Progenitor cell of endocrine pancreas (in vitro differentiated cells): ENCODE measurements around the gene CD44. TPM values are rescaled to one million over a fixed set of nuclear protein-coding genes. Genes with fewer than 3 reads are reported as not detected.

Source experiments
- DNase-seq: peaks from one replicate; pipeline ENCODE4 v3.0.0; 2021; ENCODE audit warnings: low spot score; ENCODE audit not compliant: unreplicated experiment
- H3K27ac Mint-ChIP-seq: 2 replicates; pipeline ENCODE4 v1.8.0; 2021; ENCODE audit warnings: mild to moderate bottlenecking, moderate library complexity, mixed read lengths
- H3K27me3 Mint-ChIP-seq: 2 replicates; pipeline ENCODE4 v1.8.0; 2021; ENCODE audit warnings: mixed read lengths
- H3K36me3 Mint-ChIP-seq: 2 replicates; pipeline ENCODE4 v1.8.0; 2022; ENCODE audit warnings: mixed read lengths; ENCODE audit not compliant: insufficient read depth
- H3K4me1 Mint-ChIP-seq: 2 replicates; pipeline ENCODE4 v1.8.0; 2021; ENCODE audit warnings: low read depth, mixed read lengths
- H3K4me3 Mint-ChIP-seq: 2 replicates; pipeline ENCODE4 v1.8.0; 2021; ENCODE audit warnings: low read depth, mild to moderate bottlenecking, moderate library complexity, mixed read lengths
- H3K9me3 Mint-ChIP-seq: 2 replicates; pipeline ENCODE4 v1.8.0; 2021; ENCODE audit warnings: low read depth, mixed read lengths
- CTCF ChIP-seq: fragments of 200-600 bp; sonication (generic); IDR thresholded peaks from one replicate; pipeline ENCODE4 v1.5.0; 2021; ENCODE audit warnings: antibody characterized with exemption, mild to moderate bottlenecking; ENCODE audit not compliant: unreplicated experiment
- total RNA-seq: library from RNA; stranded (reverse); gene quantifications from 2 replicates; pipeline ENCODE4 v1.2.1, GENCODE V29; 2021

CD44 gene
- total RNA-seq, 1 donor from 2014 or later: 1.9 TPM

- H3K4me3 Mint-ChIP-seq: no peak overlapping the region
- H3K4me1 Mint-ChIP-seq: peaks cover 3% of the 10 kb centered on the region
- TF ChIP-seq CTCF: no peak
- DNase-seq: no peak
- H3K27ac Mint-ChIP-seq: no peak overlapping the region
- H3K36me3 Mint-ChIP-seq: no peaks in the 10 kb centered on the region
- H3K27me3 Mint-ChIP-seq: no peaks in the 10 kb centered on the region
- H3K9me3 Mint-ChIP-seq: peaks cover 11% of the 10 kb centered on the region
These were observed 67.6 kb downstream of the CD44 start for GRCh38 chr11:35206616-35207015.

- H3K4me1 Mint-ChIP-seq: peaks cover 2% of the 10 kb centered on the region
- DNase-seq: no peak
- H3K27ac Mint-ChIP-seq: no peak overlapping the region
- peaks cover 11% of the 10 kb centered on the region for H3K9me3 Mint-ChIP-seq
- no peaks in the 10 kb centered on the region for H3K27me3 Mint-ChIP-seq
- no peak overlapping the region for H3K4me3 Mint-ChIP-seq
- H3K36me3 Mint-ChIP-seq: no peaks in the 10 kb centered on the region
- TF ChIP-seq CTCF: no peak
These were observed 68.8 kb downstream of the CD44 start for GRCh38 chr11:35207471-35208403.

- no peak for TF ChIP-seq CTCF
- peaks cover 2% of the 10 kb centered on the region for H3K4me1 Mint-ChIP-seq
- H3K36me3 Mint-ChIP-seq: no peaks in the 10 kb centered on the region
- DNase-seq: no peak
- H3K9me3 Mint-ChIP-seq: peaks cover 11% of the 10 kb centered on the region
- H3K27ac Mint-ChIP-seq: no peak overlapping the region
- H3K27me3 Mint-ChIP-seq: no peaks in the 10 kb centered on the region
- H3K4me3 Mint-ChIP-seq: no peak overlapping the region
These were observed 69.8 kb downstream of the CD44 start for GRCh38 chr11:35208795-35209194.

- H3K27ac Mint-ChIP-seq: no peak overlapping the region
- no peaks in the 10 kb centered on the region for H3K36me3 Mint-ChIP-seq
- no peak for DNase-seq
- H3K9me3 Mint-ChIP-seq: peaks cover 11% of the 10 kb centered on the region
- H3K4me3 Mint-ChIP-seq: no peak overlapping the region
- no peaks in the 10 kb centered on the region for H3K4me1 Mint-ChIP-seq
- TF ChIP-seq CTCF: no peak
- H3K27me3 Mint-ChIP-seq: no peaks in the 10 kb centered on the region
These were observed 72.0 kb downstream of the CD44 start for GRCh38 chr11:35210876-35211546.

GRCh38 chr11:35211952-35212351 lies 73.0 kb downstream of the CD44 start:
- Mint-ChIP-seq H3K36me3 (no peaks in the 10 kb centered on the region), H3K4me3 (no peak overlapping the region), H3K27ac (no peak overlapping the region), H3K4me1 (no peaks in the 10 kb centered on the region), H3K9me3 (peaks cover 11% of the 10 kb centered on the region), H3K27me3 (no peaks in the 10 kb centered on the region)
- no peak for TF ChIP-seq CTCF
- no peak for DNase-seq
